HEK293 (cell line): ENCODE data around the gene TNFRSF21.

Experiments used
- CTCF ChIA-PET: fragments of 350-600 bp; formaldehyde crosslinking; extraction: SDS; loops from one replicate; lab custom pipeline; 2021; ENCODE audit warnings: antibody characterized with exemption; lab: Yijun Ruan, JAX
- POLR2A ChIA-PET: fragments of 300-600 bp; formaldehyde crosslinking; extraction: SDS; loops from one replicate; lab custom pipeline; 2020; ENCODE audit warnings: antibody characterized with exemption, inconsistent platforms; lab: Yijun Ruan, JAX
- H3K27ac ChIP-seq: fragments of 200-500 bp; sonication (Bioruptor generic); 2 replicates; pipeline ENCODE4 v1.5.1; 2014; ENCODE audit warnings: low read depth, low read length, control low read depth, inconsistent platforms; ENCODE audit errors: extremely low read depth
- H3K36me3 ChIP-seq, 2 experiments: fragments of 200-500 bp in 1 of 2; sonication (Bioruptor generic) in 1 of 2; 1 replicate in 1 of 2; 2 replicates in 1 of 2; pipeline ENCODE4 v1.5.1; 2014 to 2017; ENCODE audit warnings: inconsistent platforms in 2 of 2, low read length in 2 of 2; ENCODE audit not compliant: control insufficient read depth in 2 of 2, insufficient read depth in 1 of 2
- H3K4me1 ChIP-seq: fragments of 200-500 bp; sonication (Bioruptor generic); 2 replicates; pipeline ENCODE4 v1.5.1; 2014; ENCODE audit warnings: mild to moderate bottlenecking, low read length, inconsistent platforms; ENCODE audit not compliant: control insufficient read depth, insufficient read depth
- H3K4me3 ChIP-seq: 2 replicates; pipeline ENCODE4 v1.5.1; 2011; ENCODE audit warnings: low read depth, mild to moderate bottlenecking, control low read depth, low read length, moderate library complexity
- H3K9me3 ChIP-seq: fragments of 200-500 bp; sonication (Bioruptor generic); 2 replicates; pipeline ENCODE4 v1.5.1; 2014; ENCODE audit warnings: low read depth, low read length, inconsistent platforms; ENCODE audit not compliant: control insufficient read depth, insufficient read depth
- EGR2 ChIP-seq: fragments of 450-650 bp; formaldehyde crosslinking; IDR thresholded peaks from 2 replicates; pipeline ENCODE4 v1.5.1; 2016; ENCODE audit warnings: low read depth, missing biosample characterization, missing genetic modification characterization
- GLIS2 ChIP-seq: fragments of 450-650 bp; formaldehyde crosslinking; IDR thresholded peaks from 2 replicates; pipeline ENCODE4 v1.5.1; 2016; ENCODE audit warnings: missing biosample characterization, missing genetic modification characterization
- OVOL3 ChIP-seq: fragments of 450-650 bp; formaldehyde crosslinking; IDR thresholded peaks from 2 replicates; pipeline ENCODE4 v1.5.1; 2016; ENCODE audit warnings: missing biosample characterization, missing genetic modification characterization
- RBAK ChIP-seq: fragments of 450-650 bp; formaldehyde crosslinking; IDR thresholded peaks from 2 replicates; pipeline ENCODE4 v1.5.1; 2016; ENCODE audit warnings: missing biosample characterization, missing genetic modification characterization
- YY1 ChIP-seq: fragments of 450-650 bp; formaldehyde crosslinking; IDR thresholded peaks from 2 replicates; pipeline ENCODE4 v1.5.1; 2018; ENCODE audit warnings: missing biosample characterization, missing genetic modification characterization
- ZNF133 ChIP-seq: fragments of 450-650 bp; formaldehyde crosslinking; IDR thresholded peaks from 2 replicates; pipeline ENCODE4 v1.5.1; 2016; ENCODE audit warnings: missing biosample characterization, missing genetic modification characterization
- ZNF155 ChIP-seq: fragments of 450-650 bp; formaldehyde crosslinking; IDR thresholded peaks from 2 replicates; pipeline ENCODE4 v1.5.1; 2016; ENCODE audit warnings: missing biosample characterization, missing genetic modification characterization
- ZNF239 ChIP-seq: fragments of 450-650 bp; formaldehyde crosslinking; IDR thresholded peaks from 2 replicates; pipeline ENCODE4 v1.5.1; 2016; ENCODE audit warnings: missing biosample characterization, missing genetic modification characterization
- ZNF24 ChIP-seq: fragments of 450-650 bp; formaldehyde crosslinking; IDR thresholded peaks from 2 replicates; pipeline ENCODE4 v1.5.1; 2016; ENCODE audit warnings: missing biosample characterization, missing genetic modification characterization
- ZNF248 ChIP-seq: fragments of 450-650 bp; formaldehyde crosslinking; IDR thresholded peaks from 2 replicates; pipeline ENCODE4 v1.5.1; 2017; ENCODE audit warnings: missing biosample characterization, missing genetic modification characterization
- ZNF280C ChIP-seq: fragments of 450-650 bp; formaldehyde crosslinking; IDR thresholded peaks from 2 replicates; pipeline ENCODE4 v1.5.1; 2016; ENCODE audit warnings: missing biosample characterization, missing genetic modification characterization
- ZNF280D ChIP-seq: fragments of 450-650 bp; formaldehyde crosslinking; IDR thresholded peaks from 2 replicates; pipeline ENCODE4 v1.5.1; 2016; ENCODE audit warnings: missing biosample characterization, missing genetic modification characterization
- ZNF341 ChIP-seq: fragments of 450-650 bp; formaldehyde crosslinking; IDR thresholded peaks from 2 replicates; pipeline ENCODE4; 2016; ENCODE audit warnings: low read depth, missing biosample characterization, missing genetic modification characterization
- ZNF398 ChIP-seq: fragments of 450-650 bp; formaldehyde crosslinking; IDR thresholded peaks from 2 replicates; pipeline ENCODE4 v1.5.1; 2017; ENCODE audit warnings: missing biosample characterization, missing genetic modification characterization
- ZNF544 ChIP-seq: fragments of 450-650 bp; formaldehyde crosslinking; IDR thresholded peaks from 2 replicates; pipeline ENCODE4 v1.5.0; 2017; ENCODE audit warnings: missing biosample characterization, missing genetic modification characterization
- ZNF560 ChIP-seq: fragments of 450-650 bp; formaldehyde crosslinking; IDR thresholded peaks from 2 replicates; pipeline ENCODE4 v1.5.1; 2017; ENCODE audit warnings: missing biosample characterization, missing genetic modification characterization, borderline replicate concordance
- ZNF629 ChIP-seq: fragments of 450-650 bp; formaldehyde crosslinking; IDR thresholded peaks from 2 replicates; pipeline ENCODE4 v1.5.1; 2017; ENCODE audit warnings: missing biosample characterization, missing genetic modification characterization
- ZNF639 ChIP-seq: fragments of 450-650 bp; formaldehyde crosslinking; IDR thresholded peaks from 2 replicates; pipeline ENCODE4 v1.5.1; 2016; ENCODE audit warnings: missing biosample characterization, missing genetic modification characterization
- ZNF645 ChIP-seq: fragments of 450-650 bp; formaldehyde crosslinking; IDR thresholded peaks from 2 replicates; pipeline ENCODE4; 2016; ENCODE audit warnings: missing biosample characterization, missing genetic modification characterization
- ZNF692 ChIP-seq: fragments of 450-650 bp; formaldehyde crosslinking; IDR thresholded peaks from 2 replicates; pipeline ENCODE4 v1.5.1; 2016; ENCODE audit warnings: missing biosample characterization, missing genetic modification characterization
- ZNF76 ChIP-seq: fragments of 450-650 bp; formaldehyde crosslinking; IDR thresholded peaks from 2 replicates; pipeline ENCODE4; 2016; ENCODE audit warnings: low read depth, missing biosample characterization, missing genetic modification characterization, borderline replicate concordance
- ZNF777 ChIP-seq: fragments of 450-650 bp; formaldehyde crosslinking; IDR thresholded peaks from 2 replicates; pipeline ENCODE4 v1.5.1; 2017; ENCODE audit warnings: missing biosample characterization, missing genetic modification characterization, borderline replicate concordance
- ZNF791 ChIP-seq: fragments of 450-650 bp; formaldehyde crosslinking; IDR thresholded peaks from 2 replicates; pipeline ENCODE4 v1.5.1; 2016; ENCODE audit warnings: missing biosample characterization, missing genetic modification characterization

Gene TNFRSF21

GRCh38 chr6:47252633-47253032 lies 57.1 kb downstream of the TNFRSF21 start (continued):
- no peak for TF ChIP-seq ZNF777
- no peak for TF ChIP-seq ZNF280C (tag by site-specific recombination)
- no peak for TF ChIP-seq ZNF24
- no peak for TF ChIP-seq ZNF155 (tag by site-specific recombination)
- TF ChIP-seq, all 188 proteins: peak for 0

GRCh38 chr6:47251396-47251795 lies 58.3 kb downstream of the TNFRSF21 start:
- H3K9me3 ChIP-seq: no peaks in the 10 kb centered on the region
- H3K4me1 ChIP-seq: peaks cover 11% of the 10 kb centered on the region
- no peak overlapping the region for H3K27ac ChIP-seq
- H3K4me3 ChIP-seq: no peak overlapping the region
- ChIA-PET CTCF (interaction anchor here (1.0 to 1.8 kb wide), 3 partner anchors 10 to 153 kb away, joined by 3 to 5 read pairs (median 3); no protein-coding TSS in a partner anchor), POLR2A (no interaction called here)
- no peak for TF ChIP-seq ZNF791 (tag by site-specific recombination)
- TF ChIP-seq ZNF76 (tag by site-specific recombination): no peak
- TF ChIP-seq ZNF133: no peak
- TF ChIP-seq ZNF398 (tag by site-specific recombination): no peak
- no peak for TF ChIP-seq ZNF645 (tag by site-specific recombination)
- TF ChIP-seq RBAK (tag by site-specific recombination): no peak
- H3K36me3 ChIP-seq: peaks cover 5 to 19% of the 10 kb centered on the region in 2 experiments

- no peak overlapping the region for H3K27ac ChIP-seq
- no peaks in the 10 kb centered on the region for H3K9me3 ChIP-seq
- peaks cover 11% of the 10 kb centered on the region for H3K4me1 ChIP-seq
- peaks cover 5 to 19% of the 10 kb centered on the region in 2 experiments; a peak in 2 of 3 replicates for H3K36me3 ChIP-seq
- no peak overlapping the region for H3K4me3 ChIP-seq
- ChIA-PET CTCF (interaction anchor here (0.6 to 1.5 kb wide), 3 partner anchors 152 to 401 kb away, joined by 3 to 6 read pairs (median 4); no protein-coding TSS in a partner anchor), POLR2A (no interaction called here)
- TF ChIP-seq ZNF248 (tag by site-specific recombination) (no peak), ZNF544 (no peak), ZNF639 (tag by site-specific recombination) (no peak), YY1 (tag by site-specific recombination) (no peak), ZNF280D (tag by site-specific recombination) (no peak), ZNF791 (tag by site-specific recombination) (no peak), EGR2 (no peak), ZNF341 (tag by site-specific recombination) (no peak), ZNF239 (tag by site-specific recombination) (no peak), ZNF692 (tag by site-specific recombination) (no peak), OVOL3 (tag by site-specific recombination) (no peak), ZNF629 (no peak), GLIS2 (tag by site-specific recombination) (no peak), ZNF560 (tag by site-specific recombination) (no peak)
These were observed 59.4 kb downstream of the TNFRSF21 start for GRCh38 chr6:47250302-47250701.
